ENCODE data around the gene EFNA4. TPM values are rescaled to one million over a fixed set of nuclear protein-coding genes. Genes with fewer than 3 reads are reported as not detected.

The EFNA4 gene
- total and polyA plus RNA-seq, 2 of the 8 experiments (the other 6 are each of a cell fraction or from before 2014, with no cell fraction given): 21.9 to 23.9 TPM

DNA sequence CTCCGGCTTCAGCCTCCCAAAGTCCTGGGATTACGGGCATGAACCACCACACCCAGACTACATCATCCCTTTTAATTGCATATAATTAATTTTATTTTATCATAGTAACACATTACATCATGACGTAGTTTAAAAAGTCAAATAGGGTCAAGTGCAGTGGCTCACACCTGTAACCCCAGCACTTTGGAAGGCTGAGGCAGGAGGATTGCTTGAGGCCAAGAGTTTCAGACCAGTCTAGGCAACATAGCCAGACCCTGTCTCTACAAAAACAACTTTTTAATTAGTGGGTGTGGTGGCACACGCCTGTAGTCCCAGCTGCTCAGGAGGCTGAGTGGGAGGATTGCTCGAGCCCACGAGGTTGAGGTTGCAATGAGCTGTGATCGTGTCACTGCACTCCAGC is 35.8 kb downstream of the EFNA4 start (continued):
- TF ChIP-seq, protein P1, sequence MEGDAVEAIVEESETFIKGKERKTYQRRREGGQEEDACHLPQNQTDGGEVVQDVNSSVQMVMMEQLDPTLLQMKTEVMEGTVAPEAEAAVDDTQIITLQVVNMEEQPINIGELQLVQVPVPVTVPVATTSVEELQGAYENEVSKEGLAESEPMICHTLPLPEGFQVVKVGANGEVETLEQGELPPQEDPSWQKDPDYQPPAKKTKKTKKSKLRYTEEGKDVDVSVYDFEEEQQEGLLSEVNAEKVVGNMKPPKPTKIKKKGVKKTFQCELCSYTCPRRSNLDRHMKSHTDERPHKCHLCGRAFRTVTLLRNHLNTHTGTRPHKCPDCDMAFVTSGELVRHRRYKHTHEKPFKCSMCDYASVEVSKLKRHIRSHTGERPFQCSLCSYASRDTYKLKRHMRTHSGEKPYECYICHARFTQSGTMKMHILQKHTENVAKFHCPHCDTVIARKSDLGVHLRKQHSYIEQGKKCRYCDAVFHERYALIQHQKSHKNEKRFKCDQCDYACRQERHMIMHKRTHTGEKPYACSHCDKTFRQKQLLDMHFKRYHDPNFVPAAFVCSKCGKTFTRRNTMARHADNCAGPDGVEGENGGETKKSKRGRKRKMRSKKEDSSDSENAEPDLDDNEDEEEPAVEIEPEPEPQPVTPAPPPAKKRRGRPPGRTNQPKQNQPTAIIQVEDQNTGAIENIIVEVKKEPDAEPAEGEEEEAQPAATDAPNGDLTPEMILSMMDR (IDR thresholded peaks at IDR 0.05; ENCODE audit: control extremely low read depth in 1 of 3, insufficient read depth in 1 of 3, low read depth in 1 of 3, low read length in 3 of 3): no peak
- no peak for TF ChIP-seq TAF1 (IDR thresholded peaks at IDR 0.05; ENCODE audit: low read depth, low read length)
- no peak for TF ChIP-seq ASH2L (IDR thresholded peaks at IDR 0.05; ENCODE audit: low read length)
- TF ChIP-seq SUZ12 (IDR thresholded peaks at IDR 0.05; ENCODE audit: low read length): no peak
- TF ChIP-seq, protein P2, sequence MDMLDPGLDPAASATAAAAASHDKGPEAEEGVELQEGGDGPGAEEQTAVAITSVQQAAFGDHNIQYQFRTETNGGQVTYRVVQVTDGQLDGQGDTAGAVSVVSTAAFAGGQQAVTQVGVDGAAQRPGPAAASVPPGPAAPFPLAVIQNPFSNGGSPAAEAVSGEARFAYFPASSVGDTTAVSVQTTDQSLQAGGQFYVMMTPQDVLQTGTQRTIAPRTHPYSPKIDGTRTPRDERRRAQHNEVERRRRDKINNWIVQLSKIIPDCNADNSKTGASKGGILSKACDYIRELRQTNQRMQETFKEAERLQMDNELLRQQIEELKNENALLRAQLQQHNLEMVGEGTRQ (IDR thresholded peaks at IDR 0.05; ENCODE audit: low read length): no peak

Measured in H1 (cell line).